ENCODE measurements around the gene ABCA13.
"Not testable (repeated sequence)": the region's sequence is repeated elsewhere in the genome, so short reads cannot be mapped to it uniquely, and the experiment has no call there.

ABCA13 gene

GRCh38 chr7:48177271-48177670 lies 6.0 kb downstream of the ABCA13 start:
- no peak for FAIRE-seq

- FAIRE-seq = no peak
These were observed 8.3 kb downstream of the ABCA13 start for GRCh38 chr7:48179496-48180030.

- no peak for FAIRE-seq
These were observed 9.7 kb downstream of the ABCA13 start for GRCh38 chr7:48180981-48181380.

GRCh38 chr7:48182718-48183369 lies 11.6 kb downstream of the ABCA13 start:
- FAIRE-seq = no peak

GRCh38 chr7:48183370-48183743 lies 12.1 kb downstream of the ABCA13 start:
- FAIRE-seq = no peak

- FAIRE-seq = no peak
These were observed 12.7 kb downstream of the ABCA13 start for GRCh38 chr7:48183965-48184364.

GRCh38 chr7:48188776-48189520 lies 17.7 kb downstream of the ABCA13 start:
- no peak for FAIRE-seq

GRCh38 chr7:48192996-48193395 lies 21.7 kb downstream of the ABCA13 start:
- no peak for FAIRE-seq

GRCh38 chr7:48193421-48193820 lies 22.2 kb downstream of the ABCA13 start:
- no peak for FAIRE-seq

- not testable (repeated sequence) for FAIRE-seq
These were observed 29.8 kb downstream of the ABCA13 start for GRCh38 chr7:48200946-48201589.

- FAIRE-seq = not testable (repeated sequence)
These were observed 31.7 kb downstream of the ABCA13 start for GRCh38 chr7:48202916-48203315.

- FAIRE-seq = no peak
These were observed 36.0 kb downstream of the ABCA13 start for GRCh38 chr7:48207155-48207675.

GRCh38 chr7:48209004-48209600 lies 37.8 kb downstream of the ABCA13 start:
- no peak for FAIRE-seq

GRCh38 chr7:48213226-48213625 lies 42.0 kb downstream of the ABCA13 start:
- FAIRE-seq = no peak

- no peak for FAIRE-seq
These were observed 46.0 kb downstream of the ABCA13 start for GRCh38 chr7:48217266-48217665.

- FAIRE-seq = no peak
These were observed 46.5 kb downstream of the ABCA13 start for GRCh38 chr7:48217753-48218152.

- no peak for FAIRE-seq
These were observed 52.8 kb downstream of the ABCA13 start for GRCh38 chr7:48224042-48224441.

- FAIRE-seq = no peak
These were observed 53.8 kb downstream of the ABCA13 start for GRCh38 chr7:48225101-48225500.

- FAIRE-seq = no peak
These were observed 66.1 kb downstream of the ABCA13 start for GRCh38 chr7:48237354-48237753.

- FAIRE-seq = no peak
These were observed 71.6 kb downstream of the ABCA13 start for GRCh38 chr7:48242846-48243245.

- FAIRE-seq = no peak
These were observed 73.6 kb downstream of the ABCA13 start for GRCh38 chr7:48244864-48245271.

GRCh38 chr7:48245751-48246472 lies 74.7 kb downstream of the ABCA13 start:
- FAIRE-seq = no peak

All from TTC549 (cell line).